GM12878 (cell line): ENCODE measurements around the gene SNX13. TPM values are rescaled to one million over a fixed set of nuclear protein-coding genes. Genes with fewer than 3 reads are reported as not detected.

Source experiments
- ATAC-seq: fragments of 200-7000 bp; cut with Tn5 transposase; 3 replicates; pipeline ENCODE4 v1.9.1; 2020; ENCODE audit warnings: mild to moderate bottlenecking, moderate library complexity
- BruUV-seq: library from RNA; stranded (reverse); fragments of 400-500 nt; replicated peaks from 2 replicates; lab custom pipeline; 2021; lab: Mats Ljungman, UMichigan
- CTCF ChIA-PET: fragments of 300-600 bp; sonication (Branson Sonifier 250); formaldehyde crosslinking; extraction: SDS; loops from one replicate; lab custom pipeline; 2021; ENCODE audit warnings: inconsistent platforms; lab: Yijun Ruan, JAX
- POLR2A ChIA-PET: fragments of 350-600 bp; formaldehyde crosslinking; extraction: SDS; loops from one replicate; lab custom pipeline; 2021; ENCODE audit warnings: inconsistent platforms; lab: Charles Lee
- RAD21 ChIA-PET: fragments of 300-600 bp; sonication (Branson Sonifier 250); formaldehyde crosslinking; loops from one replicate; lab custom pipeline; 2023; ENCODE audit warnings: antibody characterized with exemption; ENCODE audit not compliant: unreplicated experiment; lab: Charles Lee
- SMC1A ChIA-PET: fragments of 300-600 bp; sonication (Branson Sonifier 250); formaldehyde crosslinking; loops from one replicate; lab custom pipeline; 2023; ENCODE audit not compliant: unreplicated experiment, uncharacterized antibody; lab: Charles Lee
- DNase-seq: peaks from one replicate; pipeline ENCODE4 v3.0.0-alpha.2; 2011; ENCODE audit warnings: low read depth, low spot score
- FAIRE-seq: peaks from 3 replicates; lab custom pipeline; 2011; peaks lifted over from hg19 to GRCh38; lab: Jason Lieb, UNC
- H2AFZ ChIP-seq: 2 replicates; pipeline ENCODE4 v1.6.0; 2011; ENCODE audit warnings: low read depth, low read length, control low read depth; ENCODE audit not compliant: control insufficient read depth
- H3K27ac ChIP-seq: 2 replicates; pipeline ENCODE4 v1.5.1; 2011; ENCODE audit warnings: control low read depth; ENCODE audit not compliant: control insufficient read depth, insufficient read depth
- H3K27me3 ChIP-seq, 2 experiments: replicated peaks in 1 of 2; 2 replicates each; pipeline versions ENCODE4 v1.6.0 to v1.6.1; 2011; ENCODE audit warnings: low read length in 1 of 2; ENCODE audit not compliant: control insufficient read depth in 2 of 2, insufficient read depth in 2 of 2
- H3K36me3 ChIP-seq, 2 experiments: 2 replicates each; pipeline ENCODE4 v1.5.1; 2011; ENCODE audit warnings: low read length in 1 of 2; ENCODE audit not compliant: control insufficient read depth in 2 of 2, insufficient read depth in 2 of 2
- H3K4me1 ChIP-seq: 2 replicates; pipeline ENCODE4 v1.6.1; 2011; ENCODE audit warnings: mild to moderate bottlenecking, low read length, moderate library complexity, mixed read lengths; ENCODE audit not compliant: control insufficient read depth, insufficient read depth
- H3K4me2 ChIP-seq: 2 replicates; pipeline ENCODE4 v1.6.0; 2011; ENCODE audit warnings: control low read depth; ENCODE audit not compliant: control insufficient read depth, insufficient read depth
- H3K4me3 ChIP-seq: fragments of 200-600 bp; sonication (generic); 2 replicates; pipeline ENCODE4 v1.5.1; 2016
- H3K79me2 ChIP-seq: 2 replicates; pipeline ENCODE4 v1.6.0; 2011; ENCODE audit warnings: low read length; ENCODE audit not compliant: control insufficient read depth, insufficient read depth
- H3K9ac ChIP-seq: 2 replicates; pipeline ENCODE4 v1.8.0; 2011; ENCODE audit warnings: low read length, control low read depth, mixed read lengths; ENCODE audit not compliant: control insufficient read depth, insufficient read depth
- H3K9me3 ChIP-seq: replicated peaks from 3 replicates; pipeline ENCODE4 v1.5.1; 2011; ENCODE audit warnings: mild to moderate bottlenecking, low read length; ENCODE audit not compliant: control insufficient read depth, insufficient read depth
- H4K20me1 ChIP-seq: 2 replicates; pipeline ENCODE4 v1.6.0; 2011; ENCODE audit not compliant: control insufficient read depth, insufficient read depth
- EED ChIP-seq: sonication (generic); IDR thresholded peaks from 2 replicates; pipeline ENCODE4 v1.6.1; 2016; ENCODE audit warnings: antibody characterized with exemption, low read depth
- EGR1 ChIP-seq, 2 experiments: IDR thresholded peaks; 1 replicate in 1 of 2; 2 replicates in 1 of 2; pipeline ENCODE4 v1.6.1; 2011 to 2012; ENCODE audit warnings: low read depth in 2 of 2, low read length in 2 of 2, borderline replicate concordance in 1 of 2, mild to moderate bottlenecking in 1 of 2, moderate library complexity in 1 of 2
- GATAD2B ChIP-seq: fragments of 450-650 bp; conservative IDR thresholded peaks from 2 replicates; pipeline ENCODE4 v1.6.1; 2017; ENCODE audit warnings: low read depth, mild to moderate bottlenecking, moderate library complexity
- MEF2B ChIP-seq: fragments of 450-650 bp; IDR thresholded peaks from 2 replicates; pipeline ENCODE4 v1.6.1; 2018; ENCODE audit warnings: mild to moderate bottlenecking, moderate library complexity; ENCODE audit not compliant: partially characterized antibody, poor library complexity, severe bottlenecking
- MXI1 ChIP-seq: fragments of 150-350 bp; IDR thresholded peaks from 2 replicates; pipeline ENCODE4 v1.6.1; 2011; ENCODE audit warnings: low read depth, mild to moderate bottlenecking, inconsistent platforms, low read length, improper control_type of control experiment
- PBX3 ChIP-seq: IDR thresholded peaks from 2 replicates; pipeline ENCODE4 v1.6.1; 2011; ENCODE audit warnings: mild to moderate bottlenecking, low read depth, low read length, moderate library complexity; ENCODE audit not compliant: insufficient replicate concordance
- RAD51 ChIP-seq: fragments of 450-650 bp; IDR thresholded peaks from 2 replicates; pipeline ENCODE4 v1.6.1; 2016; ENCODE audit warnings: moderate library complexity, mild to moderate bottlenecking, inconsistent platforms
- RUNX3 ChIP-seq: IDR thresholded peaks from 2 replicates; pipeline ENCODE4 v1.6.1; 2012; ENCODE audit warnings: low read length, inconsistent platforms
- SMARCA5 ChIP-seq: fragments of 450-650 bp; IDR thresholded peaks from 2 replicates; pipeline ENCODE4 v1.6.1; 2017; ENCODE audit warnings: mild to moderate bottlenecking
- SP1 ChIP-seq: IDR thresholded peaks from one replicate; pipeline ENCODE4 v1.6.1; 2011; ENCODE audit warnings: low read depth, low read length
- SRF ChIP-seq, 2 experiments: IDR thresholded peaks; 2 replicates each; pipeline ENCODE4 v1.6.1; 2011; ENCODE audit warnings: low read depth in 2 of 2, low read length in 2 of 2, mild to moderate bottlenecking in 1 of 2, moderate library complexity in 1 of 2
- USF2 ChIP-seq: IDR thresholded peaks from 2 replicates; pipeline ENCODE4 v1.6.1; 2011; ENCODE audit warnings: low read depth, low read length, improper control_type of control experiment, borderline replicate concordance
- ZBTB11 ChIP-seq: fragments of 450-650 bp; formaldehyde crosslinking; IDR thresholded peaks from 2 replicates; pipeline ENCODE4 v1.5.0; 2022; ENCODE audit warnings: mild to moderate bottlenecking, missing genetic modification characterization
- WGBS: methylation state at CpG from one replicate; pipeline ENCODE4 v1.1.6; 2016; ENCODE audit warnings: low lambda C conversion rate; ENCODE audit not compliant: insufficient replicate concordance, insufficient coverage; ENCODE audit errors: missing lambda C conversion rate; 5-methylcytosine and 5-hydroxymethylcytosine counted together
- in situ Hi-C: fragments of 300-500 bp; cut with MboI; formaldehyde crosslinking; loops from 9 replicates; pipeline ENCODE4 v1.14.3; 2018; ENCODE audit warnings: mixed read lengths
- intact Hi-C: fragments of 100-400 bp; cut with micrococcal nuclease; formaldehyde crosslinking; loops from one replicate; pipeline ENCODE4 v1.14.2; 2022; ENCODE audit not compliant: unreplicated experiment
- polyA plus RNA-seq, 11 experiments: library from polyadenylated mRNA; depleted of rRNA in 4 of 11; unstranded in 6 of 11; stranded (reverse) in 5 of 11; fragments of >200 nt; fragmentation: Nextera tagmentation in 4 of 11; fragmentation: Illumina TruSeq in 1 of 11; extraction: Ambion mirVana in 4 of 11; extraction: Trizol in 1 of 11; gene quantifications; 1 replicate in 1 of 11; 2 replicates in 10 of 11; pipeline versions ENCODE4 v1.2.1 to v1.2.3, GENCODE V29; 2011 to 2016; ENCODE audit warnings: inconsistent platforms in 2 of 11, missing spikeins in 2 of 11, low read depth in 1 of 11
- total RNA-seq, 4 experiments: library from RNA; depleted of rRNA in 3 of 4; stranded (reverse); fragments of >200 nt in 3 of 4; fragmentation: Illumina TruSeq in 1 of 4; extraction: Trizol in 1 of 4; gene quantifications; 2 replicates each; pipeline versions ENCODE4 v1.2.1 to v1.2.3, GENCODE V29; 2013 to 2021

SNX13 gene
- total and polyA plus RNA-seq, 10 of the 15 experiments (the other 5 are each of a cell fraction or from before 2014, with no cell fraction given) = 2.2 to 17.1 (median 11.9) TPM

GRCh38 chr7:17829001-17829400 lies 111.3 kb downstream of the SNX13 start (continued):
- TF ChIP-seq SMARCA5 (no peak), RUNX3 (no peak), PBX3 (no peak), MEF2B (no peak)

- no peaks in the 10 kb centered on the region for H3K27me3 ChIP-seq
Measured at GRCh38 chr7:17822547-17823173, 117.6 kb downstream of the SNX13 start.

More at GRCh38 chr7:17822547-17823173, 117.6 kb downstream of the SNX13 start:
- intact Hi-C loops (no loop called here), in situ Hi-C loops (no loop called here)
- H3K36me3 ChIP-seq = no peaks in the 10 kb centered on the region
- H3K4me3 ChIP-seq = no peak overlapping the region
- POLR2A ChIA-PET = no interaction called here
- H2AFZ ChIP-seq = no peak overlapping the region
- no peaks in the 10 kb centered on the region for H3K9me3 ChIP-seq
- SMC1A ChIA-PET = interaction anchor here (0.8 to 1.3 kb wide), 3 partner anchors 13 to 49 kb away, joined by 3 to 5 read pairs (median 3); no protein-coding TSS in a partner anchor
- no TSS peak for BruUV-seq
- no peak for DNase-seq
- CTCF ChIA-PET = interaction anchor here (0.6 kb wide), 1 partner anchor 1428 kb away, joined by 3 read pairs; no protein-coding TSS in a partner anchor
- FAIRE-seq = peak; percentile 90
- H4K20me1 ChIP-seq = no peaks in the 10 kb centered on the region
- 97% methylated on average over 3 of the region's 3 CpGs for WGBS
- no peaks in the 10 kb centered on the region for H3K4me1 ChIP-seq
- no peak overlapping the region for H3K9ac ChIP-seq
- RAD21 ChIA-PET = no interaction called here
- no peak for ATAC-seq
- no peaks in the 10 kb centered on the region for H3K79me2 ChIP-seq
- TF ChIP-seq EGR1 (IDR thresholded peaks at IDR 0.05; ENCODE audit: borderline replicate concordance in 1 of 2, low read depth in 2 of 2, low read length in 2 of 2) = no peak
- no peak for TF ChIP-seq SRF (IDR thresholded peaks at IDR 0.05; ENCODE audit: low read depth in 2 of 2, low read length in 2 of 2)
- no peak for TF ChIP-seq RAD51
- no peak for TF ChIP-seq USF2
- no peak for TF ChIP-seq MXI1
- no peak for TF ChIP-seq ZBTB11 (CRISPR knock-in tag)
- TF ChIP-seq SP1 = no peak
- no peak for TF ChIP-seq GATAD2B
- no peak for TF ChIP-seq EED
- no peak overlapping the region for H3K4me2 ChIP-seq
- H3K27ac ChIP-seq = no peak overlapping the region
